HG02938 (cell line): ENCODE results near the gene ZNF248.
"Not testable (repeated sequence)": the region's sequence is repeated elsewhere in the genome, so short reads cannot be mapped to it uniquely, and the experiment has no call there.

Experiments
- ATAC-seq: cut with Tn5 transposase; IDR thresholded peaks from one replicate; pipeline ENCODE4 v1.9.1; 2021; ENCODE audit warnings: mild to moderate bottlenecking, moderate library complexity; ENCODE audit not compliant: unreplicated experiment

Gene ZNF248

DNA sequence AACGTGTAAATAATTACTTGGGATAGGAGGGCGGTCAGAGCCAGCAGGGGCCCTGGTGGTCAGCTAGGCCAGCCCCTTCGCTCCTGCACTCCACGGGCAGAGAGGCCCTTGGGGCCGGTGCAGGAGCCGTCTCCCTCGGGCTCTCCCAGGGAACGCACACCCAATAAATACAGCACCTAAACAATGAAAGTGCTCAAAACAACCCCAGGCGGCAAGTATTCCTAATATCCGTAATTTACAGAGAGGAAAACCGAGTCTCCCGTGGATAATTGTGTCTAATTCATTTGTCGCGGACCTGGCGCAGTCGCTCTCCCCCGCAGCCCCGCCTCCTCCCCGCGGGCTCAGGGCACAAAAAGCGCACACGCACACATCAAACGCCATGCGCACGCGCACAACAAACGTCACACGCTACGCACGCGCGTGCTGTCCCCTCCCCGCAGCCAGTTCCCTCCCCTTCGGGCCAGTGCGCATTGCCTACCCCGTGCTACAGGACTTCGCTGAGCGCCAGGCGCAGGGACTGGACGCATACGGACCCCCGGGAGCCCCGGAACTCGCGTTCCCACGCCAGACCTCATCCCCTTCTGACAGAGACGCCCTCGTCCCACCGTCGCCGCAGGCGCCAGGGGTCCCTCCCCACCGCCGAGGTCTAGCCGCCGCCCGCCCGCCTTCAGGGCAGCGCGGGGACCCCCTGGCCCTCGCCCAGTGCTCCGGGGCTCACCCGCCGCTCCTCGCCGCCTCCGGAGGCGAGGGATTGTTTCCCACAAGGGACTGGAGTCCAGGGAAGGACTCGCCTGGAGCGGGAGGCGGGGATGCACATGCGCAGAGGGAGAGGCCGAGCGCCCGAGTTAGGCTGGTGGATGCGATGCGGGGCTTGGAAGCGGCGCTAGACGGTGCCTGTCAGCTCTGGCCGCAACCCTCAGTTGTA is at the start of gene ZNF248:
Gene ZNF248, minus strand, starts transcription at position 324 of the 925 bp plus-strand sequence. CDS start 1,300 bp downstream, outside the sequence.
- ATAC-seq, result peak; percentile 93

GRCh38 chr10:37906382-37906781 is 49.0 kb upstream of the ZNF248 start:
- ATAC-seq, result no peak

GRCh38 chr10:37896436-37896835 is 39.0 kb upstream of the ZNF248 start:
- ATAC-seq, result no peak

DNA sequence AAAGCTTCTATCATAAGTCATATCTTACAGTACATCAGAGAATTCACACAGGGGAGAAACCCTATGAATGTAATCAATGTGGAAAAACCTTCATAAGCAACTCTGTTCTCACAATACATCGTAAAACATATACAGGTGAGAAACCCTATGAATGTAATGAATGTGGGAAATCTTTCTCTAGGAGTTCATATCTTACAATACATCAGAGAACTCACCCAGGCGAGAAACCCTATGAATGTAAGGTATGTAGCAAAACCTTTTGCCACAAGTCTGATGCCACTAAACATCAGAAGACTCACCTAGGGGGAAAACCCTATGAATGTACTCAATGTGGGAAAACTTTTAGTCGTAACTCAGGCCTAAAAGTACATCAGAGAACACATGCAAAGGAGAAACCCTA is 38.3 kb upstream of the ZNF248 start:
- no peak for ATAC-seq

DNA sequence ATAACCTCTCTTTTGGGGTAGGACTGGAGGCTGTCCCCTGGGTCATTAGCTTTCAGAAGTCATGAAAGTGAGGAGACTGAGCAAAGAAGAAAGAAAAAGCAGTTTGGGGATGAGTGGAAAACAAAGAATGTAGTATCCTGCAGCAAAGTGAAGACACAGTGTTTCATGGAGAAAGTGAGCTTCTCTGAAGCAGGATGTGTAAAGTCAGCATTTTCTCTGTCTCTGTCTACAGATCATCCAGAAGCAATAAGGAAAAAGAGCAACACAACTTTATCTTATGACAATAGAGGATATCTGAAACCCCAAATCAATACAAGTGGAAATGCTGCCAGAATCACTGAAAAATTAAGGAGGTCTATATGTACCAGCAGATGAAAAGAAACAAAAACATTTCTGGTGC is 28.4 kb upstream of the ZNF248 start:
- no peak for ATAC-seq

- ATAC-seq, result no peak
Observed at GRCh38 chr10:37872955-37873354, 15.5 kb upstream of the ZNF248 start.

DNA sequence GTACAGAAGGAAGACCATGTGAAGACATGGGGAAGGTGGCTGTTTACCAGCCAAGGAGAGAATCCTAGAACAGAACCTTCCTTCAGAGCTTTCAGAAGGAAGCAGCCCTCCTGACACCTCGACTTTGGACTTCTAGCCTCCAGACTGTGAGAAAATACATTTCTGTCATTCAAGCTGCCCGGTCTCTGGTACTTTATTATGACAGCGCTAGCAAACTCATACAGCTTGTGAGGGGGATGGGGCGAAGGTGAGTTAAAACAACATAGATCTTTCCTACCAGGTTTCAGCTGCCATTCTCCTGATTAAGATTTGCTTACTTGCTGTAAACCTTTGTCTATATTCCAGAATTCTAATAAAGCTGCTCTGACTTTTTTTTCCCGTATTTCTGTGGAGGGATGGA is 14.9 kb upstream of the ZNF248 start:
- ATAC-seq, result no peak

DNA sequence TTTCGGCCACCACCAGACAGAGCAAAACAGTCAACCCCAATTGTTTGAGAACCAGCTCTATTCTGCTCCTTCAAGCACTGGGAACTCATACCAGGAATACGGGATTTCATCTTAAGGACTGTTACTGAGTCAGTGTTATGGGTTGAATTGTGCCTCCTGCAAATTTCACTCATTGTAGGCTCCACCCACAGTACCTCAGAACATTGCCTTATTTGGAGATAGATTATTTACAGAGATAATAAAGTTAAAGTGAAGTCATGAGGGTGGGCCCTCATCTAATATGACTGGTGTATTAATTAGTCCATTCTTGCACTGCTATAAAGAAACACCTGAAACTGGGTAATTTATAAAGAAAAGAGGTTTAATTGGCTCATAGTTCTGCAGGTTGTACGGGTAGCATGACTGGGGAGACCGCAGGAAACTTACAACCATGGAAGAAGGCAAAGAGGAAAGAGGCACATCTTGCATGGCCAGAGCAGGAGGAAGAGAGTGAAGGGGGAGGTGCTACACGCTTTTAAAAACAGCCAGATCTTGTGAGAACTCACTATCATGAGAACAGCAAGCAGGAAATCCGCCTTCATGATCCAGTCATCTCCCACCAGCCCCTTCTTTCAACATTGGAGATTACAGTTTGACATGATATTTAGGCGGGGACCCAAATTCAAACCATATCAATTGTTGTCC is 14.3 kb upstream of the ZNF248 start:
- no peak for ATAC-seq

DNA sequence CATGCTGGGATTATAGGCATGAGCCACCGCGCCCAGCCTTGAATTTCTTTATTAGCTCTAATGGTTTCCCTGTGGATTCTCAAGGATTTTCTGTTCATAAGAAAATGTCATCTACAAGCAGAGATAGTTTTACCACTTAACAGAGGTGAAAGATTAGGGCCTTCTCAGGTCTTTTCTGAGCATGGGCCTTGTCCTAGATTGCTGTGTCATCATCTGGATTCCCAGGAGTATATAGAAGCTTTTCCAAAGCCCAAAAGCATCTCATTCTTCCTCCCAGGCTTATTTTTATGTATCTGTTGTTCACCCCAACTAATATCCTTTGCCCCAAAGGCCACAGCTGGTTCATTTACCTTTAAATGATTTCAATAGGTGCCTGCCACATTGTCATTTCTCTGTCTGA is 13.7 kb upstream of the ZNF248 start:
- ATAC-seq, result no peak

DNA sequence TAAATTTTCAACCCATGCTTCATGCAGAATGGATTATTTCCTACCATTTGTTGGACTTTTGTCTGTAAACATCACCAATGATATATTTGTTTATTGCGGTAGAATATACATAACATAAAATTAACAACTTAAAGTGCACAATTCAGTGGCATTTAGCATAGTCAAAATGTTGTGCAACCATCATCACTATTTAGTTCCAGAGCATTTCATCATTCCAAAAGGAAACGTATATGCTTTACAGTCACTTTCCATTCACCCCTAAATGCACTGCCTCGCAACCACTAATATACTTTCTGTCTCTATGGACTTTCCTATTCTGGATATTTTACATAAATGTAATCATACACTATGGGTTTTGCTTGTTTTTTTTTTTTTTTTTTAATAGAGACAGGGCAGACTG is 11.4 kb upstream of the ZNF248 start:
- ATAC-seq, result no peak

DNA sequence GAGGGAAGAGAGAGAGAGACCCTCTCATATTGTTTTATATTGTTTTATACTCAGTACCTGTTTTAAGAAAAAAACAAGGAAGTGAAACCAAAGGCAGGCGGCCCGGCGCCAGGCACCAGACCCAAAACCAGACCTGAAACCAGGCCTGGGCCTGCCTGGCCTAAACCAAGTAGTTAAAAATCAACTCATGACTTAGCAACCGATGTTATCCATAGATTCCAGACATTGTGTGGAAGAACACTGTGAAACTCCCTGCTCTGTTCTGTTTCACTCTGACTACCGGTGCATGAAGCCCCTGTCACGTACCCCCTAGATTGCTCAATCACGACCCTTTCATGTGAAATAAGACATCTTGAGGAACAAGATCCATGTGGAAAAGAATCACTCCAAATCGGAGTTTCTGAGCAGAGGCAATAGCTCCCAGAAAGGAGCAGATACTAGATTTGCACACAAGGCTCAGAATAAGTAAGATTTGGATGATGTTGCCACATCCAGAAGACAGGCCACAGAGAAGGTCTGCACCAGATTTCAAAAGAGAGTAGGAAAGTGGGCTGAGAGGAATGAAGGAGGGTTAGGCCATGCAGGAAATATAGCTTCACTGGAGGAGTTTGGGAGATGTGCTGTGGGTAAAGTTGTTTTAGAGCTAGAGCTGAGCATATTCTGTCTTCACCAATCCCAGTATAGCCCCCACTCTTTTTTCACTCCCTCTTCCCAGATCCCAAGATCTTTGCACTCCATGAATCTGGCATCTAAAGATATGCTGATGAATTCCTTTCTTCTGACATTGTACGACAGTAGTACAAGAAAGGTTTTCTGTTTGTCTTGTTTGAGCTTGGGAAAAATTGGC is 8.8 kb upstream of the ZNF248 start:
- ATAC-seq, result peak; percentile 40

DNA sequence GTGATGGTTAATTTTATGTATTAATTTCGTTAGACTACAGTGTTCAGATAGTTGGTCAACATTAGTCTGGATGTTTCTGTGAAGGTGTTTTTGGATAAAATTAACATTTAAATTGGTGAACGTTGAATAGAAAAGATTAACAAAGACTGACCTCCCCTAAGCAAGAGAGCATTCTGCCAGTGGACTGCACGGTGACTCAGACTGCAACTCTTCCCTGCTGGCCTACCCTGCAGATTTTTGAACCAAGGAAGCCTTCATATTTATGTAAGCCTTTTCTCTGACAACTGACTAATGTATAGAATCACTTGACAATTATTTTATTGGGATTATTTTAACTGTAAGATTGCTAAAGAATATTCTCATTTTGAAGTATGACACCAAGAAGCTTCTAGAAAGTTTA is 7.9 kb upstream of the ZNF248 start:
- no peak for ATAC-seq

DNA sequence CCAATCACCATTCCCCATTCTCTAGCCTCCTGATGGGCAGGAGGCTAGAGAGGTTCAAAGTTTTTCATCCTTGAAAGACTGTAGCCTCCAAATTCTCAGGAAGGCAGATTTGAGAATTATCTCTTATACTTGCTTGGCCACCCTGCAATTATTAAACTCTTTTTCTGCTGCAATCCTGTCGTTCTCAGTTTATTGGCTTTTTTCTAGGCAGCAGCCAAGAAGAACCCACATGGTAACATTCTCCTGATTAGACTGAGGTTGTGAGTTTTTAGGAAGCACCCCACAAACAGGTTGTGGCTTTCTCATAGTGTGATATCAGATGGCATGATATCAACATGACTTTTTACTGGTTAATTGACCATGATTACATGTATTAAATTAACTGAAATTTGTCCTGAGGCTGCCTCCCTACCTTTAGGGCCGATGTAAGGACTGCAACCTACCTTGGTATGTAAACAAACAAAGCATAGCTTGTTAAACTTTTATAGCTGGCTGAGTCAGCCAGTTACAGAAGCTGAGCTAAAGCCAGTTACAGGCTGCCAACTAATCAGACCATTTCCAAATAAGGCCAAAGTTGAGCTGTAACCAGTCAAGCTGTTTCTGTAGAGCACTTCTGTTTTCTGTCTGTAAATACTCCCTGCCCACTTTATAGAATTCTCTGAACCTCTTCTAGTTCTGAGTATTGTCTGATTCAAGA is 3.2 kb upstream of the ZNF248 start:
- ATAC-seq, result no peak

GRCh38 chr10:37859270-37859669 is 1.9 kb upstream of the ZNF248 start:
- not testable (repeated sequence) for ATAC-seq

DNA sequence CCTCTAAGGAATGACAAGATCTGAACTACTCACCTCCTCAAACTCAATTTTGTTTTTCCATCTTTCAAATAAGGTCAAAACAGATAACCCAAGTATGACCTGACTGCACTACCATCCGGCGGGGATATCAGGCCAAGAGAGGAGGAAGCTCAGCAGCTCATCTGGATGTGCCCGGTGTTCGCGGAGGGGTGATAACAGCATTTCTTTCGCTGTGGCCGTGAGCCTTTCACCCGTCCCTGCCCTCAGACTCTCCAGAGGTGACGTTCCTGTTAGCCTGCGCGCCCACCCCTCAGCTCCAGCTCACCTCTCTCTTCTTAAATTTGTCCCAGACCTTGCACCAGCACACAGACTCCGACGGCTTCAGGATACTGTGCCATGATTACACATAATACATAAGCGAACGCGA is 526 bp downstream of the ZNF248 start:
- peak; percentile 15 for ATAC-seq

GRCh38 chr10:37855636-37856035 is 1.8 kb downstream of the ZNF248 start:
- ATAC-seq, result no peak

GRCh38 chr10:37854626-37855025 is 2.8 kb downstream of the ZNF248 start:
- no peak for ATAC-seq

DNA sequence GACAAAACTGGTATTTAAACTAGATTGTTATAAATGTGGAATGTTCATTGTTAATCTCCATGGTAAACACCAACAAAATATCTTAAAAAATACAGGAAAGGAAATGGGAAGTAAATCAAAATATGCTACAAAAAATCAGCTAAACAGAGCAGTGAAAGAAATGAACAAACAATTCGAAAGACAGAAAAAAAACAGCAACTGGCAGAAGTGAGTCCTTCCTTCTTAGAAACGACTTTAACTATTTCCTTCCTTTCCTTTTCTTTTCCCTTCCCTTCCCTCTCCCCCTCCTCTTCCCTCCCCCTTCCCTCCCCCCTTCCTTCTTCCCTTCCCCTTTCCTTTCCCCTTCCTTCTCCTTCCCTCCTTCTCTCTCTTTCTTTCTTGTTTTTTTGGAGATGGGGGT is 12.8 kb downstream of the ZNF248 start:
- no peak for ATAC-seq

GRCh38 chr10:37839243-37839642 is 18.2 kb downstream of the ZNF248 start:
- no peak for ATAC-seq

GRCh38 chr10:37831495-37832333 is 25.7 kb downstream of the ZNF248 start:
- no peak for ATAC-seq
